T-helper 9 cell (primary cell): ENCODE results near the gene APOL3.
"Not testable (repeated sequence)": the region's sequence is repeated elsewhere in the genome, so short reads cannot be mapped to it uniquely, and the experiment has no call there.

ENCODE experiments used
- DNase-seq: peaks from one replicate; pipeline ENCODE4 v3.0.0-alpha.2; 2020

Gene APOL3

GRCh38 chr22:36100134-36100824 lies 60.3 kb downstream of the APOL3 start:
- no peak for DNase-seq

- DNase-seq, result not testable (repeated sequence)
These were observed 61.0 kb downstream of the APOL3 start for GRCh38 chr22:36099561-36099960.

GRCh38 chr22:36097880-36098279 lies 62.7 kb downstream of the APOL3 start:
- DNase-seq, result no peak

GRCh38 chr22:36090772-36091171 lies 69.8 kb downstream of the APOL3 start:
- not testable (repeated sequence) for DNase-seq
